Thymus (tissue), 11 donors: ENCODE measurements around the gene PLEKHA6. TPM values are rescaled to one million over a fixed set of nuclear protein-coding genes. Genes with fewer than 3 reads are reported as not detected.

ENCODE experiments used
- DNase-seq, 9 donors: peaks; one replicate each; pipeline ENCODE4 v3.0.0-alpha.2; 2013; ENCODE audit warnings: low spot score in 9 of 9, low read depth in 6 of 9, missing footprints in 1 of 9
- H3K27ac ChIP-seq, 2 donors: one replicate each; pipeline ENCODE4 v1.5.1; 2013; ENCODE audit warnings: control low read depth in 1 of 2, low read depth in 1 of 2, low read length in 1 of 2, mild to moderate bottlenecking in 1 of 2, moderate library complexity in 1 of 2
- H3K27me3 ChIP-seq, 2 donors: one replicate each; pipeline ENCODE4 v1.5.1; 2013; ENCODE audit warnings: low read length in 1 of 2; ENCODE audit not compliant: control insufficient read depth in 2 of 2, insufficient read depth in 1 of 2
- H3K36me3 ChIP-seq, 2 donors: one replicate each; pipeline ENCODE4 v1.5.1; 2013; ENCODE audit warnings: low read length in 1 of 2, mild to moderate bottlenecking in 1 of 2, moderate library complexity in 1 of 2; ENCODE audit not compliant: control insufficient read depth in 2 of 2, insufficient read depth in 2 of 2
- H3K4me1 ChIP-seq, 2 donors: one replicate each; pipeline ENCODE4 v1.5.1; 2013; ENCODE audit warnings: low read length in 2 of 2; ENCODE audit not compliant: control insufficient read depth in 2 of 2, insufficient read depth in 2 of 2
- H3K4me3 ChIP-seq, 2 donors: one replicate each; pipeline ENCODE4 v1.5.1; 2013; ENCODE audit warnings: low read length in 2 of 2, control low read depth in 1 of 2, mild to moderate bottlenecking in 1 of 2
- H3K9me3 ChIP-seq, 2 donors: one replicate each; pipeline ENCODE4 v1.5.1; 2013; ENCODE audit warnings: low read length in 1 of 2, mild to moderate bottlenecking in 1 of 2; ENCODE audit not compliant: control insufficient read depth in 2 of 2, insufficient read depth in 1 of 2
- WGBS: extraction: QIAGEN DNeasy Blood & Tissue Kit; methylation state at CpG from one replicate; pipeline ENCODE4 v1.1.7; 2013; 5-methylcytosine and 5-hydroxymethylcytosine counted together
- polyA plus RNA-seq: library from polyadenylated mRNA; stranded (reverse); fragments of 200-250 nt; gene quantifications from one replicate; pipeline ENCODE4 v1.2.3, GENCODE V29; 2013
- total RNA-seq: library from RNA; stranded (reverse); fragments of 120-200 nt; gene quantifications from one replicate; pipeline ENCODE4 v1.2.4, GENCODE V29; 2013
- donor health status: healthy.

Gene PLEKHA6
- total and polyA plus RNA-seq, 2 donors: 0.47 to 1.4 TPM

- Histone ChIP-seq H3K4me3 (no peak overlapping the region), H3K36me3 (no peaks in the 10 kb centered on the region), H3K27ac (no peak overlapping the region), H3K4me1 (peaks cover 0 to 7% of the 10 kb centered on the region in 2 donors), H3K27me3 (no peaks in the 10 kb centered on the region), H3K9me3 (no peaks in the 10 kb centered on the region)
- DNase-seq: no peak
- WGBS: over 99% methylated on average over 2 of the region's 2 CpGs
These were observed 26.0 kb upstream of the PLEKHA6 start for GRCh38 chr1:204385727-204386126.

DNA sequence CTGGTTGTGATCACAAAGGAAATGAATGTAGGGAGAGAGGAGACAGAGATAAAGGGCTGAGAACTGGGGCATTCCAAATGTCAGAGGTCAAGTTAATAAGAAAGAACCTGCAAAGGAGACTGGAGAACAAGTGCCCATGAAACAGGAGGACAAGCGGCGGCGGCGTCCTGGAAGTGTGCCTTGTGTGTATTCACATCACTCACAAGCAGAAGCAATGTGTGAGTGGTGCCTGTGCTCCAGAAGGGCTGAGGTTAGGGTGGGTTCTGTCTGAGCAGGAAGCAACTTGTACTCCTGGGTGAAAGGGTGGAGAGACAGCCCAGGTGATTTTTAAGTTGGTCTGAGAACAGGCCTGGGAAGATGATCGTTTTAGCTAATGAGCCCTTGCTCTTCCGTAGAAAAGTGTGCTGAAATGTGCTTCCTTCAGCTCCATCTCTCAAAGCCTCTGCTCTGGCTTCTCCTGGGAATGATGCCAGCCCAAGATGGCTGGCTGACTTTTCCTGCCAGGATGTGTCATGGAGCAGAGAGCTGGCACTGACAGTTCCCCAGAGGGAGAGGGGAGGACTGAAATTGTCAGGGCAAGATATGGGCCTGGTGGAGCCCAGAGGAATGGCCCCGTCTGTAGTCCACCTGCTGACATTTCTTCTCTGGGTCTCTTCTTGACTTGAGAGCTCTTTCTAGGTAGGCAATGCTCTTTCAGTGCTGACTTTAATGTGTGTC, 25.1 kb upstream of the PLEKHA6 start:
- WGBS: 95% methylated on average over 7 of the region's 7 CpGs
- Histone ChIP-seq H3K36me3 (no peaks in the 10 kb centered on the region), H3K27me3 (peaks cover 5 to 7% of the 10 kb centered on the region in 2 donors), H3K9me3 (no peaks in the 10 kb centered on the region), H3K4me3 (no peak overlapping the region), H3K27ac (no peak overlapping the region), H3K4me1 (peaks cover 0 to 7% of the 10 kb centered on the region in 2 donors)
- DNase-seq: no peak

DNA sequence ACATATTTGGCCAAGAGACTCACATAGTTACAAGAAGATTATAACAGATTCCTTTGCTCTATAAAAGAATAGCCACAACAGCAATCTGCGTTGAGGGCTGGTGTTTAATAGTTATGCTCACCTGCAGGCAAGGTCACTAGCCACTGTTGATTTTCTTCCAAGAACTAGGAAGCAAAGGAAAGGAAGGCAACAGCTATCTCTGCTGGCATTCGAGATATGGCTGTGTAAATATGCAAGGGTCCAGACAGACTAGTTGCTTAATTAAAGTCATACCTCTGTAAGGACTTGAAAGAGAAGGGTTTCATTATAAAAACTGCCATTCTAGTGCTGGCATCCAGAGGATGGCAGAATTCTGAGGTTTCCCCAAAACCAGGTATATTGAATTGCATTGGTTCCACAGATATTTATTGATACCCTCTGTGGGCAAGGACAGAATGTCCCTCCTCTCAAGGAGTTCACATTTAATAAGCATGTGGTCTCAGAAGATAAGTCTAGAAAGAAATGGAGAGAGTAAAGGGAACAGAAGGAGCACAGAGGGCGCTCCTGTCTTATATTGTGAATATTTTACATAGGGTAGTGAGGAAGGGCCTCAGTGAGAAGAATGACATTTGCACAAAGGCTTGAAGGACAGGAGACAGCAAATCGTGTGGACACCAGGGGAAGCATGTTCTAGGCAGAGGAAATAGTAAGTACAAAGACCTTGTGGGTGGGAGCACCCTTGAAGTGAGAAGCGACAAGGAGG, 23.6 kb upstream of the PLEKHA6 start:
- no peak for DNase-seq
- 95% methylated on average over 5 of the region's 5 CpGs for WGBS
- H3K36me3 ChIP-seq: no peaks in the 10 kb centered on the region
- H3K27me3 ChIP-seq: peaks cover 11 to 21% of the 10 kb centered on the region in 2 donors
- no peaks in the 10 kb centered on the region for H3K9me3 ChIP-seq
- peaks cover 0 to 9% of the 10 kb centered on the region in 2 donors for H3K4me1 ChIP-seq
- no peak overlapping the region for H3K27ac ChIP-seq
- no peak overlapping the region for H3K4me3 ChIP-seq

DNA sequence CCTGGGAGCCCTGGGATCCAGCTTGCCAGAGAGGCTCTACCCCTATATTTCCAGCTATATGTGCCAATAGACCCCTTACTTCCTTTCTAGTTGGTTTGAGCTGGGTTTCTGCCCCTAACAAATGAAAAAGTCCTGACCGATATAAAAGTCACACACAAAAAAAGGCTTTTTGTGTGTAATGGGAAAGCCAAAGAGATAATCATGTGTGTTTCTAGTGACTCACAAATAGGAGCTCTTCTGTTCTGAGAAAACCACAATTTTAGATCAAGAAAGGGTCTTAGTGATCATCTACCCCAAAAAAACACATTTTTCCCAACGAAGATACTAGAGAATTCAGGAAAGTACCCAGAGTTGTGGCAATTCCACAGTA, 23.0 kb upstream of the PLEKHA6 start:
- Histone ChIP-seq H3K36me3 (no peaks in the 10 kb centered on the region), H3K27ac (peak overlapping the region in 1 of 2 donors; percentile 34), H3K4me3 (peak overlapping the region; percentile 53 to 61), H3K27me3 (peaks cover 13 to 27% of the 10 kb centered on the region in 2 donors), H3K9me3 (no peaks in the 10 kb centered on the region), H3K4me1 (peaks cover 0 to 15% of the 10 kb centered on the region in 2 donors)
- DNase-seq: no peak
- WGBS: 91% methylated on average over 2 of the region's 2 CpGs

GRCh38 chr1:204380293-204380831, 20.6 kb upstream of the PLEKHA6 start:
- Histone ChIP-seq H3K9me3 (no peaks in the 10 kb centered on the region), H3K36me3 (no peaks in the 10 kb centered on the region), H3K27me3 (peaks cover 23 to 49% of the 10 kb centered on the region in 2 donors), H3K27ac (no peak overlapping the region), H3K4me1 (peaks cover 0 to 19% of the 10 kb centered on the region in 2 donors), H3K4me3 (no peak overlapping the region)
- no peak for DNase-seq
- WGBS: 92% methylated on average over 8 of the region's 8 CpGs

- Histone ChIP-seq H3K27me3 (peaks cover 28 to 63% of the 10 kb centered on the region in 2 donors), H3K4me1 (peaks cover 0 to 17% of the 10 kb centered on the region in 2 donors), H3K9me3 (no peaks in the 10 kb centered on the region), H3K36me3 (no peaks in the 10 kb centered on the region), H3K27ac (no peak overlapping the region), H3K4me3 (peak overlapping the region; percentile 40 to 48)
- DNase-seq: peak in 6 of 9 donors; percentile 11 to 68 (median 46)
- 3% methylated on average over 55 of the region's 55 CpGs for WGBS
These were observed 18.3 kb upstream of the PLEKHA6 start for GRCh38 chr1:204377800-204378668.

GRCh38 chr1:204376919-204377799, 17.4 kb upstream of the PLEKHA6 start:
- Histone ChIP-seq H3K4me3 (peak overlapping the region; percentile 40 to 48), H3K27ac (no peak overlapping the region)
- 78% methylated on average over 28 of the region's 28 CpGs for WGBS

DNA sequence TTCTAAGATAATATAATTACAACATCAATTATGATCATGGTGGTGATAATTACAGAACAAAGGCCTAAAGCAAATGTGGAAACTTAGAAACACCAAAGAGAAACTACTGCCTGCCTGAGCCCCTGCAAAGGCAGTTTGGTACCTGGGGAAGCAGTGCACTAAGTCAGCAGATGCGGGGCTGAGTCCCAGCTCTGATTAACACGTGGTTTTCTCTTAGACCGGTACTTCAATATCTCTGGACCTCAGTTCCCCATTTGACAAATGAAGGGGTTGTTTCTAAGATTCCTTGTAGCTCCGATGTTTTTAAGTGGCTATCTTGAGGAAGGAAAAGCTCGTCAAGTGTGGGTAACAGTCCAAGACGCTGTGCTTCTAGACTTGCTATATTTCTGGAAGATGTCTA, 16.7 kb upstream of the PLEKHA6 start:
- peaks cover 28 to 63% of the 10 kb centered on the region in 2 donors for H3K27me3 ChIP-seq
- H3K9me3 ChIP-seq: no peaks in the 10 kb centered on the region
- WGBS: 39% methylated on average over 6 of the region's 6 CpGs
- H3K4me1 ChIP-seq: peaks cover 0 to 12% of the 10 kb centered on the region in 2 donors
- DNase-seq: no peak
- H3K27ac ChIP-seq: no peak overlapping the region
- no peak overlapping the region for H3K4me3 ChIP-seq
- H3K36me3 ChIP-seq: no peaks in the 10 kb centered on the region

More at GRCh38 chr1:204376919-204377799, 17.4 kb upstream of the PLEKHA6 start:
- no peak for DNase-seq
- H3K4me1 ChIP-seq: peaks cover 0 to 13% of the 10 kb centered on the region in 2 donors
- H3K9me3 ChIP-seq: no peaks in the 10 kb centered on the region
- H3K36me3 ChIP-seq: no peaks in the 10 kb centered on the region
- H3K27me3 ChIP-seq: peaks cover 28 to 63% of the 10 kb centered on the region in 2 donors
